ENCODE results near the gene CCNL1. TPM values are rescaled to one million over a fixed set of nuclear protein-coding genes. Genes with fewer than 3 reads are reported as not detected.

The CCNL1 gene
- total RNA-seq, 1 donor from 2014 or later: 61.2 TPM

- DNase-seq (ENCODE audit: low read depth): no peak
- no peak overlapping the region for H3K4me3 ChIP-seq (ENCODE audit: low read depth, low read length)
- TF ChIP-seq, protein P1, sequence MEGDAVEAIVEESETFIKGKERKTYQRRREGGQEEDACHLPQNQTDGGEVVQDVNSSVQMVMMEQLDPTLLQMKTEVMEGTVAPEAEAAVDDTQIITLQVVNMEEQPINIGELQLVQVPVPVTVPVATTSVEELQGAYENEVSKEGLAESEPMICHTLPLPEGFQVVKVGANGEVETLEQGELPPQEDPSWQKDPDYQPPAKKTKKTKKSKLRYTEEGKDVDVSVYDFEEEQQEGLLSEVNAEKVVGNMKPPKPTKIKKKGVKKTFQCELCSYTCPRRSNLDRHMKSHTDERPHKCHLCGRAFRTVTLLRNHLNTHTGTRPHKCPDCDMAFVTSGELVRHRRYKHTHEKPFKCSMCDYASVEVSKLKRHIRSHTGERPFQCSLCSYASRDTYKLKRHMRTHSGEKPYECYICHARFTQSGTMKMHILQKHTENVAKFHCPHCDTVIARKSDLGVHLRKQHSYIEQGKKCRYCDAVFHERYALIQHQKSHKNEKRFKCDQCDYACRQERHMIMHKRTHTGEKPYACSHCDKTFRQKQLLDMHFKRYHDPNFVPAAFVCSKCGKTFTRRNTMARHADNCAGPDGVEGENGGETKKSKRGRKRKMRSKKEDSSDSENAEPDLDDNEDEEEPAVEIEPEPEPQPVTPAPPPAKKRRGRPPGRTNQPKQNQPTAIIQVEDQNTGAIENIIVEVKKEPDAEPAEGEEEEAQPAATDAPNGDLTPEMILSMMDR (conservative IDR thresholded peaks at IDR 0.05; ENCODE audit: low read depth, low read length): no peak
Measured at GRCh38 chr3:157133434-157134320, 26.3 kb downstream of the CCNL1 start.

GRCh38 chr3:157132936-157133335 is 27.0 kb downstream of the CCNL1 start:
- H3K4me3 ChIP-seq (ENCODE audit: low read depth, low read length): no peak overlapping the region
- no peak for DNase-seq (ENCODE audit: low read depth)
- TF ChIP-seq, protein P1 (conservative IDR thresholded peaks at IDR 0.05; ENCODE audit: low read depth, low read length): no peak

DNA sequence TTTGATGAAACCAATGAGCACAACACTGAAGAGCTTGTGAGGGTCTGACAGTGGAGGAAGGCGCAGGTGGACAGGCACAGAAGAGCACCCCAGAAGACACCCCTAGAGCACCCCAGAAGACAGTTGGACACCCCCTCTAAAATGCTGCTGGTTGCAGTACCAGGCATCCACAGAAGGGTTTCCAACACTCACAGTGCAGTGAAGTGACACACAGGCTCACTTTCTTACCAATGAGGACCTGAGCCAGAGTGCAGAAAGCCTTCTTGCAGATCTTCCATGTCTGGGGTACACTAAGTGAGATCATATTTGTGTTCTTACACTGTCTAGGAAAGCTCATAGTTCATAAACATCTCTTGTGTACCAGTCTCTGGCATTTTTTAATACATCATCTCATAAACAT is 27.6 kb downstream of the CCNL1 start:
- no peak overlapping the region for H3K4me3 ChIP-seq (ENCODE audit: low read depth, low read length)
- TF ChIP-seq, protein P1 (conservative IDR thresholded peaks at IDR 0.05; ENCODE audit: low read depth, low read length): no peak
- no peak for DNase-seq (ENCODE audit: low read depth)

GRCh38 chr3:157131861-157132260 is 28.1 kb downstream of the CCNL1 start:
- TF ChIP-seq, protein P1 (conservative IDR thresholded peaks at IDR 0.05; ENCODE audit: low read depth, low read length): no peak
- DNase-seq (ENCODE audit: low read depth): no peak

GRCh38 chr3:157130467-157131251 is 29.3 kb downstream of the CCNL1 start:
- H3K4me3 ChIP-seq (ENCODE audit: low read depth, low read length): no peak overlapping the region
- no peak for DNase-seq (ENCODE audit: low read depth)
- TF ChIP-seq, protein P1 (conservative IDR thresholded peaks at IDR 0.05; ENCODE audit: low read depth, low read length): peak; percentile 80

More at GRCh38 chr3:157131861-157132260, 28.1 kb downstream of the CCNL1 start:
- H3K4me3 ChIP-seq (ENCODE audit: low read depth, low read length): no peak overlapping the region

DNA sequence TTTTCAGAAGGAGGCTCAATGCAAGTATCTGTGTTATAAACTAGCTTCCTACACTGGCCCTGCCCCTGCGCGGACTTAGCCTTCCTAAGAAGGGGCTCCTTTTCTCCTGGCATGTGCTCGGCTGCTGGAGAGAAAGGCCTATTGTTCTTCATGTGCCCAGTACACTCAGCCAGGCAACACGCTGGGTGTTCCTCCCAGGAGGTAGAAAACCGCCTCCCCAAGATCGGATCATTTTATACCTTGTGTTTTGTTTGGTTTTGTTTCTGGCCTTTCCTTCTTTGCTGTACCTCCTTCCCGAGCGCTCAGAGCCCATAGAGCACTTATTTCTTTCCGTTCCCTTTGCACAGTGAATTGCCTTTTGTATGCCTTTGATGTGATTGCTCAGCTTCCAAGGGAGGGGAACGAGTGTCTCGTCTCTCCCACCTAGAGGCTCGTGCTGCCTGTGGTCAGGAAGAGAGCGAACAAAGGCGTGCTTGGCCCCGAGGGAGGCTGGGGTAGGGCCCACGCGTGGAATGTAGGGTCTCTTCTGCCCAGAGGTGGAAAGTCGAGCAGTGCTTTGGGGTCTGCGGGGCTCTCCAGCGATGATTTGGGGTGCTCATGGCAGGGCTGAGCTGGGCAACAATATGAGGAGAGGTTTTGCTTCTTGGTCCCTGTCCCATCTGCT is 30.0 kb downstream of the CCNL1 start:
- TF ChIP-seq, protein P1 (conservative IDR thresholded peaks at IDR 0.05; ENCODE audit: low read depth, low read length): no peak
- no peak for DNase-seq (ENCODE audit: low read depth)
- no peak overlapping the region for H3K4me3 ChIP-seq (ENCODE audit: low read depth, low read length)

Measured in epithelial cell of proximal tubule (primary cell).